Endodermal cell (in vitro differentiated cells): ENCODE results near the gene PDE7B. TPM values are rescaled to one million over a fixed set of nuclear protein-coding genes. Genes with fewer than 3 reads are reported as not detected.
A peak's percentile ranks its signal among the peaks of the same experiment; 100 is the strongest.

ENCODE experiments used
- DNase-seq: peaks from one replicate; pipeline ENCODE4 v3.0.0-alpha.2; 2017
- H3K27ac ChIP-seq: 2 replicates; pipeline ENCODE4 v1.5.1; 2013; ENCODE audit warnings: mild to moderate bottlenecking, low read depth, low read length, moderate library complexity
- H3K27me3 ChIP-seq: 2 replicates; pipeline ENCODE4 v1.6.1; 2013; ENCODE audit warnings: mild to moderate bottlenecking, low read length, moderate library complexity; ENCODE audit not compliant: insufficient read depth, control insufficient read depth, poor library complexity, severe bottlenecking
- H3K36me3 ChIP-seq: 2 replicates; pipeline ENCODE4 v1.7.0; 2013; ENCODE audit warnings: mild to moderate bottlenecking, low read length, moderate library complexity; ENCODE audit not compliant: control insufficient read depth, insufficient read depth
- H3K4me1 ChIP-seq: one replicate; pipeline ENCODE4 v1.7.0; 2013; ENCODE audit warnings: low read length; ENCODE audit not compliant: control insufficient read depth, insufficient read depth
- H3K4me3 ChIP-seq: 2 replicates; pipeline ENCODE4 v1.5.1; 2013; ENCODE audit warnings: mild to moderate bottlenecking, low read length, moderate library complexity
- H3K9ac ChIP-seq: 2 replicates; pipeline ENCODE4 v1.6.1; 2013; ENCODE audit warnings: mild to moderate bottlenecking, low read length, moderate library complexity; ENCODE audit not compliant: poor library complexity, severe bottlenecking; ENCODE audit errors: extremely low read depth
- H3K9me3 ChIP-seq: 2 replicates; pipeline ENCODE4 v1.6.1; 2013; ENCODE audit warnings: mild to moderate bottlenecking, low read length, moderate library complexity; ENCODE audit not compliant: control insufficient read depth
- H3K27ac Mint-ChIP-seq: 2 replicates; pipeline ENCODE4 v1.8.0; 2020; ENCODE audit warnings: mixed read lengths
- H3K27me3 Mint-ChIP-seq: 2 replicates; pipeline ENCODE4 v1.8.0; 2021; ENCODE audit warnings: mild to moderate bottlenecking, mixed read lengths; ENCODE audit not compliant: insufficient read depth
- H3K36me3 Mint-ChIP-seq: 2 replicates; pipeline ENCODE4 v1.8.0; 2020; ENCODE audit warnings: low read depth, mixed read lengths
- H3K4me1 Mint-ChIP-seq: 2 replicates; pipeline ENCODE4 v1.8.0; 2020; ENCODE audit warnings: mixed read lengths
- H3K4me3 Mint-ChIP-seq: 2 replicates; pipeline ENCODE4 v1.8.0; 2020; ENCODE audit warnings: mild to moderate bottlenecking, moderate library complexity, mixed read lengths
- H3K9me3 Mint-ChIP-seq: 2 replicates; pipeline ENCODE4 v1.8.0; 2020; ENCODE audit warnings: mild to moderate bottlenecking, mixed read lengths
- WGBS, 2 experiments: methylation state at CpG; one replicate each; pipeline versions ENCODE4 v1.1.5 to v1.1.7; 2013; ENCODE audit warnings: missing lambda C conversion rate in 2 of 2, mixed read lengths in 1 of 2; ENCODE audit not compliant: insufficient coverage in 1 of 2, insufficient read length in 1 of 2; 5-methylcytosine and 5-hydroxymethylcytosine counted together
- total RNA-seq, 2 donors: library from RNA; stranded (reverse); fragmentation: NEBNext Ultra II Directional in 1 of 2; extraction: Animal tissue kit (Norgen Biotek cat#: 25700) in 1 of 2; gene quantifications; 2 replicates in 1 of 2; 3 replicates in 1 of 2; pipeline ENCODE4 v1.2.1, GENCODE V29; 2021
- TF ChIP-seq, protein P1 (sequence below): fragments of 200-600 bp; sonication (generic); conservative IDR thresholded peaks from 2 replicates; pipeline ENCODE4 v1.5.0; 2021; ENCODE audit warnings: antibody characterized with exemption, mild to moderate bottlenecking

The PDE7B gene
- total RNA-seq, 2 donors from 2014 or later = 0.26 TPM; not detected in 1

DNA sequence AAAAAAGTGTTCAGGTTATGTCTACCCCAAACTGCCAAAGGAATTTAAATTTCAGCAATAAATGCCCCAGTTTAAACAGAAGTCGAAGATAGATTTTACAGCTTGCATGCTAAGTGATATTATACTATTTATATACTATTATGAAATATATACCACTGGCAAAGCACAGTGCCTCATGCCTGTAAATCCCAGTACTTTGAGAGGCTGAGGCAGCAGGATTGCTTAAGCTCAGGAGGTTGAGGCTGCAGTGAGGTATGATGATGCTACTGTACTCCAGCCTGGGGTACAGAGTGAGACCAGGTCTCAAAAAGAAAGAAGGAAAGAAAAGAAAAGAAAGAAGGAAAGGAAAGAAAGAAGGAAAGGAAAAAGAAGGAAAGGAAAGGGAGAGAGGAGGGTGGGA, 296.6 kb downstream of the PDE7B start:
- DNase-seq = no peak
- Histone ChIP-seq H3K4me1 (no peaks in the 10 kb centered on the region), H3K9me3 (no peaks in the 10 kb centered on the region), H3K4me3 (no peak overlapping the region), H3K27ac (no peak overlapping the region), H3K27me3 (no peaks in the 10 kb centered on the region), H3K9ac (no peak overlapping the region), H3K36me3 (no peaks in the 10 kb centered on the region)
- Mint-ChIP-seq H3K4me3 (no peak overlapping the region), H3K27me3 (no peaks in the 10 kb centered on the region), H3K9me3 (no peaks in the 10 kb centered on the region), H3K4me1 (no peaks in the 10 kb centered on the region), H3K27ac (no peak overlapping the region), H3K36me3 (no peaks in the 10 kb centered on the region)
- WGBS, 2 experiments = no CpG with 5 or more reads among the region's 1 CpG
- TF ChIP-seq, protein P1, sequence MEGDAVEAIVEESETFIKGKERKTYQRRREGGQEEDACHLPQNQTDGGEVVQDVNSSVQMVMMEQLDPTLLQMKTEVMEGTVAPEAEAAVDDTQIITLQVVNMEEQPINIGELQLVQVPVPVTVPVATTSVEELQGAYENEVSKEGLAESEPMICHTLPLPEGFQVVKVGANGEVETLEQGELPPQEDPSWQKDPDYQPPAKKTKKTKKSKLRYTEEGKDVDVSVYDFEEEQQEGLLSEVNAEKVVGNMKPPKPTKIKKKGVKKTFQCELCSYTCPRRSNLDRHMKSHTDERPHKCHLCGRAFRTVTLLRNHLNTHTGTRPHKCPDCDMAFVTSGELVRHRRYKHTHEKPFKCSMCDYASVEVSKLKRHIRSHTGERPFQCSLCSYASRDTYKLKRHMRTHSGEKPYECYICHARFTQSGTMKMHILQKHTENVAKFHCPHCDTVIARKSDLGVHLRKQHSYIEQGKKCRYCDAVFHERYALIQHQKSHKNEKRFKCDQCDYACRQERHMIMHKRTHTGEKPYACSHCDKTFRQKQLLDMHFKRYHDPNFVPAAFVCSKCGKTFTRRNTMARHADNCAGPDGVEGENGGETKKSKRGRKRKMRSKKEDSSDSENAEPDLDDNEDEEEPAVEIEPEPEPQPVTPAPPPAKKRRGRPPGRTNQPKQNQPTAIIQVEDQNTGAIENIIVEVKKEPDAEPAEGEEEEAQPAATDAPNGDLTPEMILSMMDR = no peak

- Mint-ChIP-seq H3K4me1 (no peaks in the 10 kb centered on the region), H3K27me3 (no peaks in the 10 kb centered on the region), H3K36me3 (no peaks in the 10 kb centered on the region), H3K27ac (no peak overlapping the region), H3K4me3 (no peak overlapping the region), H3K9me3 (no peaks in the 10 kb centered on the region)
- Histone ChIP-seq H3K9ac (peak overlapping the region; percentile 14), H3K4me3 (no peak overlapping the region), H3K9me3 (no peaks in the 10 kb centered on the region), H3K36me3 (no peaks in the 10 kb centered on the region), H3K4me1 (no peaks in the 10 kb centered on the region), H3K27ac (no peak overlapping the region), H3K27me3 (no peaks in the 10 kb centered on the region)
- DNase-seq = no peak
- TF ChIP-seq, protein P1 = no peak
- 86 to 91% methylated on average over 1 to 3 of the region's 5 CpGs for WGBS, 2 experiments
These were observed 297.0 kb downstream of the PDE7B start for GRCh38 chr6:136148523-136148922.

- H3K4me1 ChIP-seq = no peaks in the 10 kb centered on the region
- Mint-ChIP-seq H3K4me1 (no peaks in the 10 kb centered on the region), H3K36me3 (no peaks in the 10 kb centered on the region), H3K9me3 (no peaks in the 10 kb centered on the region), H3K27ac (no peak overlapping the region), H3K27me3 (no peaks in the 10 kb centered on the region), H3K4me3 (no peak overlapping the region)
- no peaks in the 10 kb centered on the region for H3K36me3 ChIP-seq
- WGBS, 2 experiments = 97 to 100% methylated on average over 1 to 2 of the region's 2 CpGs
- no peaks in the 10 kb centered on the region for H3K9me3 ChIP-seq
- DNase-seq = no peak
- no peak overlapping the region for H3K9ac ChIP-seq
- H3K27ac ChIP-seq = no peak overlapping the region
- no peaks in the 10 kb centered on the region for H3K27me3 ChIP-seq
- H3K4me3 ChIP-seq = no peak overlapping the region
- TF ChIP-seq, protein P1 = no peak
These were observed 297.8 kb downstream of the PDE7B start for GRCh38 chr6:136149311-136149710.
